Measurements from ENCODE around the gene RPL39L.

DNA sequence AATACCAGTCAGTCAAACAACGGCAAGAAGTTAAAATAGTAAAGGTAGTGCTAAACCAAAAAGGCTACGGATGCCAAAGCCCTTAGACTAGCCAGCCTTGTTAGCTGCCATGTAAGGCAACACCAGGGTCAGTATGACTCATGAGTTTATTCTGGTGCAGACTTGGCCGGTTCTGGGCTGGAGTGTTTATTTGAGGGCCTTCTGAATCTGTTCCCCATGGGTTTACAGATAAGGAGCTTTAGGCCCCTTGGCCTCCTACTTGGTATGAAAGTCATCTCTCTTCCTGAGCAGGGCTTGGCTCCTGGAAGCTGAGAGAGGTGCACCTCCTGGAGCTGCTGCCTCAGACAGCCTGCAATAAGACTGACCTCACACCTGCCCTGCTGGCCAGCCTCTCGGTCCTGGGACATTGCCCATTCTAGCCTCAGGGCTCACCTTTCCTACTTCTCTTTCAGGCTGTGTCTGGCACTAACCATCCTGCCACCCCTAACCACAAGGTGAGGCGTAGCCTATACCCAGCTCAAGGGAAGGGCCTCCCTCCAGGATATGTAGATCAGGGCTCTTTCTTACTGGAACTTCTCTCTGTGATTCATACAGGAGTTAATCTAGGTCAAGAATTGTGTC lies 47.6 kb upstream of the RPL39L start:
- TF ChIP-seq, protein P1, sequence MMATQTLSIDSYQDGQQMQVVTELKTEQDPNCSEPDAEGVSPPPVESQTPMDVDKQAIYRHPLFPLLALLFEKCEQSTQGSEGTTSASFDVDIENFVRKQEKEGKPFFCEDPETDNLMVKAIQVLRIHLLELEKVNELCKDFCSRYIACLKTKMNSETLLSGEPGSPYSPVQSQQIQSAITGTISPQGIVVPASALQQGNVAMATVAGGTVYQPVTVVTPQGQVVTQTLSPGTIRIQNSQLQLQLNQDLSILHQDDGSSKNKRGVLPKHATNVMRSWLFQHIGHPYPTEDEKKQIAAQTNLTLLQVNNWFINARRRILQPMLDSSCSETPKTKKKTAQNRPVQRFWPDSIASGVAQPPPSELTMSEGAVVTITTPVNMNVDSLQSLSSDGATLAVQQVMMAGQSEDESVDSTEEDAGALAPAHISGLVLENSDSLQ (IDR thresholded peaks at IDR 0.05) = no peak
- TF ChIP-seq ARNT (IDR thresholded peaks at IDR 0.05) (no peak), CTBP1 (IDR thresholded peaks at IDR 0.05; ENCODE audit: borderline replicate concordance) (no peak), FOXA1 (IDR thresholded peaks at IDR 0.05) (no peak), HDGF (IDR thresholded peaks at IDR 0.05; ENCODE audit: borderline replicate concordance) (no peak), ZNF384 (IDR thresholded peaks at IDR 0.05) (no peak), FOXM1 (IDR thresholded peaks at IDR 0.05; ENCODE audit: borderline replicate concordance) (no peak), SUZ12 (IDR thresholded peaks at IDR 0.05) (no peak), TARDBP (IDR thresholded peaks at IDR 0.05) (no peak)

Measured in HEK293T (cell line).